PC-9 (cell line): Measurements from ENCODE around the gene ETV6. TPM values are rescaled to one million over a fixed set of nuclear protein-coding genes. Genes with fewer than 3 reads are reported as not detected.

Experiments used
- BruUV-seq: library from RNA; stranded (reverse); fragments of 400-500 nt; replicated peaks from 2 replicates; lab custom pipeline; 2021; lab: Mats Ljungman, UMichigan
- CTCF ChIA-PET: fragments of 300-600 bp; sonication (Branson Sonifier 250); formaldehyde crosslinking; loops from one replicate; lab custom pipeline; 2022; ENCODE audit warnings: antibody characterized with exemption; lab: Charles Lee
- POLR2A ChIA-PET: fragments of 300-600 bp; sonication (Branson Sonifier 250); formaldehyde crosslinking; loops from one replicate; lab custom pipeline; 2022; ENCODE audit warnings: antibody characterized with exemption; ENCODE audit not compliant: unreplicated experiment; lab: Charles Lee
- DNase-seq, 2 experiments: peaks; one replicate each; pipeline versions ENCODE4 v3.0.0 to v3.0.0-alpha.2; 2015 to 2022; ENCODE audit warnings: mixed read lengths in 1 of 2
- H2AFZ ChIP-seq: fragments of 200-600 bp; sonication (generic); 2 replicates; pipeline ENCODE4 v1.8.1; 2017; ENCODE audit warnings: antibody characterized with exemption
- H3F3A ChIP-seq: fragments of 200-600 bp; sonication (generic); 2 replicates; pipeline ENCODE4 v1.8.1; 2017; ENCODE audit warnings: antibody characterized with exemption, mild to moderate bottlenecking, low read depth; ENCODE audit not compliant: insufficient read depth
- H3K27ac ChIP-seq: fragments of 200-600 bp; sonication (generic); 2 replicates; pipeline ENCODE4 v1.6.1; 2016; ENCODE audit warnings: mixed run types
- H3K27me3 ChIP-seq: fragments of 200-600 bp; sonication (generic); 2 replicates; pipeline ENCODE4 v1.6.1; 2016; ENCODE audit warnings: low read depth, mixed run types; ENCODE audit not compliant: insufficient read depth
- H3K36me3 ChIP-seq: fragments of 200-600 bp; sonication (generic); 2 replicates; pipeline ENCODE4 v1.6.1; 2016; ENCODE audit warnings: low read depth, mixed run types
- H3K4me1 ChIP-seq: fragments of 200-600 bp; sonication (generic); replicated peaks from 2 replicates; pipeline ENCODE4 v1.6.1; 2016; ENCODE audit warnings: mixed run types; ENCODE audit not compliant: insufficient read depth
- H3K4me2 ChIP-seq: fragments of 200-600 bp; sonication (generic); 2 replicates; pipeline ENCODE4 v1.6.1; 2017; ENCODE audit warnings: mixed run types
- H3K4me3 ChIP-seq: fragments of 200-600 bp; sonication (generic); 2 replicates; pipeline ENCODE4 v1.6.1; 2016; ENCODE audit warnings: mixed run types
- H3K79me2 ChIP-seq: fragments of 200-600 bp; sonication (generic); 2 replicates; pipeline ENCODE4 v1.6.1; 2017; ENCODE audit warnings: low read depth, mixed run types
- H3K9me2 ChIP-seq: fragments of 200-600 bp; sonication (generic); 2 replicates; pipeline ENCODE4 v1.8.1; 2017; ENCODE audit warnings: mild to moderate bottlenecking; ENCODE audit not compliant: insufficient read depth
- H3K9me3 ChIP-seq: fragments of 200-600 bp; sonication (generic); 2 replicates; pipeline ENCODE4 v1.8.1; 2016; ENCODE audit warnings: low read depth; ENCODE audit not compliant: insufficient read depth
- H4K20me1 ChIP-seq: fragments of 200-600 bp; sonication (generic); 2 replicates; pipeline ENCODE4 v1.8.1; 2017; ENCODE audit not compliant: insufficient read depth
- CTCF ChIP-seq: fragments of 200-600 bp; sonication (generic); conservative IDR thresholded peaks from 2 replicates; pipeline ENCODE4 v1.6.1; 2017; ENCODE audit warnings: mixed run types, antibody characterized with exemption, mild to moderate bottlenecking, moderate library complexity
- EZH2 ChIP-seq: fragments of 200-600 bp; sonication (generic); IDR thresholded peaks from 2 replicates; pipeline ENCODE4 v1.8.0; 2017; ENCODE audit warnings: antibody characterized with exemption, low read depth
- intact Hi-C: fragments of 100-400 bp; cut with micrococcal nuclease; formaldehyde crosslinking; loops from one replicate; pipeline ENCODE4 v1.10.0; 2022; ENCODE audit not compliant: unreplicated experiment
- total RNA-seq: library from RNA; stranded (reverse); gene quantifications from 2 replicates; pipeline ENCODE4 v1.2.3, GENCODE V29; 2021

ETV6 gene
- total RNA-seq, 1 experiment from 2014 or later = 62.8 TPM

GRCh38 chr12:11824736-11825135 lies 175.3 kb downstream of the ETV6 start:
- no peaks in the 10 kb centered on the region for H4K20me1 ChIP-seq
- no peak overlapping the region for H3K4me2 ChIP-seq
- H3K9me3 ChIP-seq = no peaks in the 10 kb centered on the region
- no peak overlapping the region for H3K27ac ChIP-seq
- TF ChIP-seq CTCF = no peak
- TF ChIP-seq EZH2 = no peak
- no peaks in the 10 kb centered on the region for H3K27me3 ChIP-seq
- H3K4me3 ChIP-seq = no peak overlapping the region
- ChIA-PET CTCF (no interaction called here), POLR2A (interaction anchor here (0.7 kb wide), 1 partner anchor 53 kb away, joined by 3 read pairs; no protein-coding TSS in a partner anchor)
- peaks cover 7% of the 10 kb centered on the region; the same call in 1 of the 2 replicates for H3K36me3 ChIP-seq
- BruUV-seq = no TSS peak
- 0 out of 2 replicates have a peak, but pooled peaks cover 4% of the 10 kb centered on the region for H3F3A ChIP-seq
- DNase-seq = no peak
- no peaks in the 10 kb centered on the region for H3K79me2 ChIP-seq
- intact Hi-C loops = no loop called here
- H3K9me2 ChIP-seq = no peaks in the 10 kb centered on the region
- H2AFZ ChIP-seq = no peak overlapping the region
- H3K4me1 ChIP-seq = no peaks in the 10 kb centered on the region

- no TSS peak for BruUV-seq
- H2AFZ ChIP-seq = no peak overlapping the region
- ChIA-PET POLR2A (no interaction called here), CTCF (no interaction called here)
- H4K20me1 ChIP-seq = no peaks in the 10 kb centered on the region
- H3K79me2 ChIP-seq = no peaks in the 10 kb centered on the region
- peaks cover 8% of the 10 kb centered on the region; the same call in 1 of the 2 replicates for H3K36me3 ChIP-seq
- DNase-seq = no peak
- H3K9me3 ChIP-seq = no peaks in the 10 kb centered on the region
- H3K9me2 ChIP-seq = no peaks in the 10 kb centered on the region
- no peak overlapping the region for H3K27ac ChIP-seq
- TF ChIP-seq EZH2 = no peak
- TF ChIP-seq CTCF = no peak
- H3K27me3 ChIP-seq = no peaks in the 10 kb centered on the region
- 0 out of 2 replicates have a peak, but pooled peaks cover 4% of the 10 kb centered on the region for H3F3A ChIP-seq
- intact Hi-C loops = no loop called here
- H3K4me3 ChIP-seq = no peak overlapping the region
- H3K4me2 ChIP-seq = no peak overlapping the region
- H3K4me1 ChIP-seq = no peaks in the 10 kb centered on the region
These were observed 175.8 kb downstream of the ETV6 start for GRCh38 chr12:11825278-11825677.

GRCh38 chr12:11826574-11826973 lies 177.1 kb downstream of the ETV6 start:
- DNase-seq = no peak
- Histone ChIP-seq H3K27ac (no peak overlapping the region), H2AFZ (no peak overlapping the region), H3K79me2 (no peaks in the 10 kb centered on the region), H3K36me3 (peaks cover 8% of the 10 kb centered on the region; the same call in 1 of the 2 replicates), H4K20me1 (no peaks in the 10 kb centered on the region), H3K4me1 (no peaks in the 10 kb centered on the region), H3K9me2 (no peaks in the 10 kb centered on the region), H3K27me3 (no peaks in the 10 kb centered on the region), H3K4me3 (no peak overlapping the region), H3K9me3 (no peaks in the 10 kb centered on the region), H3K4me2 (no peak overlapping the region), H3F3A (0 out of 2 replicates have a peak, but pooled peaks cover 4% of the 10 kb centered on the region)
- TF ChIP-seq EZH2 (no peak), CTCF (no peak)
- no TSS peak for BruUV-seq
- ChIA-PET POLR2A (no interaction called here), CTCF (no interaction called here)
- intact Hi-C loops = no loop called here
